GM15510 (cell line): ENCODE measurements around the gene UVRAG.

ENCODE experiments used
- POLR2A ChIP-seq: IDR thresholded peaks from 3 replicates; pipeline ENCODE4 v1.6.1; 2011; ENCODE audit warnings: borderline replicate concordance; ENCODE audit not compliant: insufficient read length; ENCODE audit errors: extremely low read depth

UVRAG gene

GRCh38 chr11:76048763-76049162 is 233.8 kb downstream of the UVRAG start:
- no peak for TF ChIP-seq POLR2A

GRCh38 chr11:76049511-76049910 is 234.5 kb downstream of the UVRAG start:
- TF ChIP-seq POLR2A = no peak

GRCh38 chr11:76051937-76052336 is 236.9 kb downstream of the UVRAG start:
- no peak for TF ChIP-seq POLR2A

DNA sequence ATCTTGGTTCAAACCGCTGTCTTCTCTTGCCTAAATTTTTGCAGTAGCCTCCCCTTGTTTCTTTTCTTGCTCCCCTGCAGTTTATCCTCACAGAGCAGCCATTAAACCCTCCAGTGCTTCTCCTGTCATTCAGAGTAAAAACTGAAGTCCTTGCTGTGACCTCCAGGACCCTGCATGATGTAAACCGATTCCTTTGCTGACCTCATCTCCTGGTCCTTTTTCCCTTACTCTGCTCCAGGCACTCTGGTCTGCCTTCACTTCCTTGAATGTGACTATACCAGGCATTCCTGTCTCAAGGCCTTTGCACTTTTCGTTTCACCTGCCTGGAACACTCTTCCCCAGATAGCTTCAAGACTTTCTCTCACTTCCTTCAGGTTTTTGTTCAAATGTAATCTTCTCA is 239.3 kb downstream of the UVRAG start:
- no peak for TF ChIP-seq POLR2A

- TF ChIP-seq POLR2A = no peak
These were observed 241.9 kb downstream of the UVRAG start for GRCh38 chr11:76056876-76057275.

DNA sequence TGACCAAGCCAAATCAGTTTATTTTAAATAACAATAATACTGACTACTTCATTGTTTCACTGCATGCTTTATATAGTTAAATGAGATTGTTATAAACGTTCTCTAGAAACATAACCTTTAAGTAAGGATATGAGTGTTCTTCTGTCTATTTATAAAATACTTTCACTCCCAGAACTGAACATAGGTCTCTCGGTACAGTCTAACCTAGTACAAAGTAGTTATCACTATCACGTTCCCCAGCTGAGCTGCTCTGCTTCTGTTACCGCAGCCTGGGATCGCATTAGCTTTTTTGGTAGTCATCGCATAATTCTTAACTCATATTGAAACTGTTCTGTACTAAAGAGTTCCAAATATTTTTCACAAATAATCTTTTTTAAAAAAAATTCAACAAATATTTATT is 247.7 kb downstream of the UVRAG start:
- TF ChIP-seq POLR2A = no peak

DNA sequence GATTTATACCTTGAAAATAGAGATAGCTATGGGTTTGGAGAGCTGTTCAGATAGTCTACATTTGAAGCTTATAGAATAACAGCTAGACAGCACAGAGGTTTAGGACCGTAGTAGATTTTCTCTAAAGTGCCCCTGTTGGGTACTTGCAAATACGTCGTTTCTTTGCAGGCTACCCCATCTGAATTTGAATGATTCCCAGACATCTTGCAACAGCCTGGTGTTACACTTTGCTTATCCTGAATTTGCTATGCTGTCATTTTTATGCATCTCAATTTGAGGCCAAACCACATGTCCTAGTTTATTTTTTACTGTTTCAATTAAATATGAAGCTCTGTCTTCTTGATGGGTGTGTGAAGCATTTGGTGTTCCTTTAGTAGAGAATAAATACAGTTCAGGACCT is 249.2 kb downstream of the UVRAG start:
- TF ChIP-seq POLR2A = no peak

GRCh38 chr11:76067099-76067498 is 252.1 kb downstream of the UVRAG start:
- no peak for TF ChIP-seq POLR2A

DNA sequence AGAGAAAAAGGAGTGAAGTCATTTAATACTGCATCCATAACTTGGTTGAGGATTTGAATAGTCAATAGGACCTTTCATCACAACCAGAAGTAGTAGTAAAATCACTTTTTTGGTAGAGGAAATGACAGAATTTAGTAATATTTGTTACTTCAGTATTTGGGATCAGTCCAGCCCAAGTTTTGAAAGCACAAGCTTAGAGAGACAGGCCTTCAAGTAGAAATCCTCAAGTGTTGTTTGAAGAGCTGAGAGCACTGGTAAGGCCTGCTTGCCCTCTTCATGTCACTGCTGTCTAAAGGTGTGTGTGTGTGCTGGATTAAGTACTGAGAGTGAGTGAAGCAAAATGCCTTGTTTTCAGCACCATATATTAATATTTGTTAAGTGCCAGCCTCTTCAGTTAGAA is 254.0 kb downstream of the UVRAG start:
- TF ChIP-seq POLR2A = no peak

DNA sequence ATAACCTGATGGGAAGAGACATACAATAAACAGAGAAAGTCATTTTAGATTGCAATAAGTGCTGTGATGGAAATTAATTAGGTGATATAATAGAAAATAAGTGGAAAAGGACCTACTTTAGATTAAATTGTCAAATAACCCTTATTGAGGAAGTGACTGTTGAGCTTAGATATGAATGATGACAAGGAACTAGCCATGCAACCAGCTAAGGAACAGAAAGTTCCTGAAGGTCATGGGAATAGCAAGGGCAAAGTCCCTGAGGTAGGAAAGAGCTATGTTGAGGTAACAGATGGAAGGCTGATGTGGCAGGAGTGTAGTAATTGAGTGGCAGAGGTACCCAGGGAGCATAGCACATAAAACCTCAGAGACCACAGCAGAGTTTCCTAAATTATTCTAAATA is 256.1 kb downstream of the UVRAG start:
- no peak for TF ChIP-seq POLR2A

- no peak for TF ChIP-seq POLR2A
These were observed 258.7 kb downstream of the UVRAG start for GRCh38 chr11:76073724-76074123.

- TF ChIP-seq POLR2A = no peak
These were observed 259.4 kb downstream of the UVRAG start for GRCh38 chr11:76074148-76075095.

DNA sequence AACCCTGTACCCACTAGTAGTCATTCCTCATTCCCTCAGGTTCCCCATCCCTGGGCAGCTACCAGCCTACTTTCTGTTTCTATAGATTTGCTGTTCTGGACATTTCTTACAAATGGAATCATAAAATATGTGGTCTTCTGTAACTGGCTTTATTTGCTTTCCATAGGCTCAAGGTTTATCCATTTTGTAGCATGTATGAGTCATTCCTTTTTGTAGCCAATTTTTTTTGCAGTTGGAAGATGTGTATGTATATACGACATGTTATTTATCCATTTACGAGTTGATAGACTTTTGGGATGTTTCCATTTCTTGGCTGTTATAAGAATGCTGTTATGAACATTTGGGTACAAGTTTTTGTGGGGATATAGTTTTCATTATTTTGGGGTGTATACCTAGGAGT is 260.7 kb downstream of the UVRAG start:
- TF ChIP-seq POLR2A = no peak

DNA sequence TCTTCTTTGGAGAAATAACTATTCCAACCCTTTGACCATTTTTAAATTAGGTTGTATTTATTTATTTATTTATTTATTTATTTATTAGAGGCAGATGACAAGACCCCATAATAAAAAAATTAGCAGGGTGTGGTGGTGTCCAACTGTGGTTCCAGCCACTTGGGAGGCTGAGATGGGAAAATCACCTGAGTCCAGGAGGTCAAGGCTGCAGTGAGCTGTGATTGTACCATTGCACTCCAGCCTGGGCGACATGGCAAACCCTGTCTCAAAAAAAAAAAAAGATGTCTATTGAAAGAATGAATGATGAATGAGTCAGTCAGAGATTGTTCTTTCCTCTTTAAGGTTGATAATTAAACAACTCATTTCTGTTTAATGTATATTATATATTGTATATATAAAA is 261.7 kb downstream of the UVRAG start:
- no peak for TF ChIP-seq POLR2A

DNA sequence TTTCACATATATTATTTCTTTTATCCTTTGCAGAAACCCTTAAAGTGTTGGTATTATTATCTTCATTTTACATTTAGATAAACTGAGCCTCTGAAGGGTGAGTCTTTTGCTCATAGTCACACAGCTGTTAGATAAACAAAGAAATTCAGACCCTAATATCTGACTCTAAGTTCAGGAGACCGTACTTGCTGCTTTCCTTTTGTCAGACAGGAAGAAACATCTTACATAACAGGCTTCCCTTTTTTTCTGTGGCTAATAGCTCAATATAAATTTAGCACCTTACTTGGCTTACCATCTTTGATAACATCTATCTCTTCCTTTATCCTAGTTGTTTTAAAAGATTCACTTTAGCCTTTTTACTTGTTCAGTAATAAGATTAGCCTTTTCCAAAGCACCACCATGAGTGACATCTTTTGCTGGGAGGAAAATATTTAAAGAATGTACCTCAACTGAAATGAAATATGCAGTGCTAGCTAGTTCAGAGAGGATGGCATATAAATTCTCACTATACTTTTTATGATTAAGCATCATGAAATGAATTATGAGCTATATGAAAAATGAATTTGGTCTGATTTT is 262.7 kb downstream of the UVRAG start:
- TF ChIP-seq POLR2A = no peak
